Kidney (tissue), 14 donors: Measurements from ENCODE around the gene UBE2L3. TPM values are rescaled to one million over a fixed set of nuclear protein-coding genes. Genes with fewer than 3 reads are reported as not detected.

Experiments used
- DNase-seq, 5 donors: peaks; one replicate each; pipeline ENCODE4 v3.0.0-alpha.2; 2013 to 2020
- FAIRE-seq: peaks from 2 replicates; lab custom pipeline; 2012; peaks lifted over from hg19 to GRCh38; lab: Jason Lieb, UNC
- H3K27ac ChIP-seq, 2 donors: one replicate each; pipeline ENCODE4 v1.7.0; 2013; ENCODE audit warnings: low read depth in 2 of 2, low read length in 2 of 2, inconsistent platforms in 1 of 2
- H3K27me3 ChIP-seq: one replicate; pipeline ENCODE4 v1.7.1; 2013; ENCODE audit warnings: low read length, inconsistent platforms; ENCODE audit not compliant: control insufficient read depth, insufficient read depth
- H3K36me3 ChIP-seq, 3 donors: one replicate each; pipeline versions ENCODE4 v1.7.0 to v1.7.1; 2013; ENCODE audit warnings: low read length in 3 of 3, control low read depth in 1 of 3, inconsistent platforms in 1 of 3; ENCODE audit not compliant: insufficient read depth in 3 of 3, control insufficient read depth in 2 of 3
- H3K4me1 ChIP-seq, 3 donors: one replicate each; pipeline versions ENCODE4 v1.7.0 to v1.7.1; 2013; ENCODE audit warnings: low read length in 3 of 3, inconsistent platforms in 1 of 3, low read depth in 1 of 3; ENCODE audit not compliant: control insufficient read depth in 2 of 3, insufficient read depth in 2 of 3
- H3K4me3 ChIP-seq, 3 donors: one replicate each; pipeline versions ENCODE4 v1.7.0 to v1.8.1; 2013; ENCODE audit warnings: low read length in 3 of 3, control low read depth in 1 of 3, inconsistent platforms in 1 of 3
- H3K9ac ChIP-seq, 3 donors: one replicate each; pipeline versions ENCODE4 v1.7.0 to v1.7.1; 2013; ENCODE audit warnings: low read length in 3 of 3, control low read depth in 1 of 3, inconsistent platforms in 1 of 3
- H3K9me3 ChIP-seq, 3 donors: one replicate each; pipeline versions ENCODE4 v1.7.0 to v1.7.1; 2013; ENCODE audit warnings: low read length in 3 of 3, control low read depth in 1 of 3, inconsistent platforms in 1 of 3; ENCODE audit not compliant: control insufficient read depth in 2 of 3, insufficient read depth in 1 of 3
- CTCF ChIP-seq: IDR thresholded peaks from 3 replicates; pipeline ENCODE4 v1.5.1; 2012; ENCODE audit warnings: mild to moderate bottlenecking, moderate library complexity, borderline replicate concordance; ENCODE audit not compliant: insufficient read depth; ENCODE audit errors: extremely low read depth
- intact Hi-C: fragments of 100-400 bp; cut with DNase I; formaldehyde crosslinking; loops from one replicate; pipeline ENCODE4 v1.11.1; 2022
- polyA plus RNA-seq: library from polyadenylated mRNA; stranded (reverse); fragments of 350-450 nt; fragmentation: Illumina TruSeq; extraction: RNeasy Lipid Tissue Mini Kit (QIAGEN cat#74804); gene quantifications from one replicate; pipeline ENCODE4 v1.2.3, GENCODE V29; 2014; ENCODE audit warnings: low read depth, low replicate concordance; ENCODE audit not compliant: insufficient read depth
- total RNA-seq: library from RNA; stranded (reverse); fragmentation: NEBNext Ultra II Directional; extraction: Animal tissue kit (Norgen Biotek cat#: 25700); gene quantifications from one replicate; pipeline ENCODE4 v1.2.1, GENCODE V29; 2021
- donor health status: control.
- donor health status: control.
- donor health status: control.
- donor health status: control.
- donor health status: control.
- donor health status: DM: yes; HTN: yes; CAD: no.
- donor health status: Normal renal cell carcinoma (clear cell type).

Gene UBE2L3
- total and polyA plus RNA-seq, 2 donors from 2014 or later: 45.8 to 70.0 TPM

GRCh38 chr22:21640810-21641209 lies 73.3 kb downstream of the UBE2L3 start:
- DNase-seq (no peak), FAIRE-seq (no peak)
- Histone ChIP-seq H3K4me1 (peaks cover 0 to 12% (median 0%) of the 10 kb centered on the region in 3 donors), H3K36me3 (no peaks in the 10 kb centered on the region), H3K4me3 (no peak overlapping the region), H3K27me3 (no peaks in the 10 kb centered on the region), H3K9ac (peak overlapping the region in 1 of 3 donors; percentile 35), H3K27ac (no peak overlapping the region), H3K9me3 (no peaks in the 10 kb centered on the region)
- no peak for TF ChIP-seq CTCF
- intact Hi-C loops: no loop called here

GRCh38 chr22:21641417-21641788 lies 73.9 kb downstream of the UBE2L3 start:
- peak; percentile 36 for TF ChIP-seq CTCF
- H3K9me3 ChIP-seq: no peaks in the 10 kb centered on the region
- intact Hi-C loops: no loop called here
- peaks cover 0 to 12% (median 0%) of the 10 kb centered on the region in 3 donors for H3K4me1 ChIP-seq
- no peak overlapping the region for H3K27ac ChIP-seq
- peak overlapping the region; percentile 15 to 35 (median 26) for H3K9ac ChIP-seq
- peak; percentile 42 to 68 (median 57) for DNase-seq
- H3K36me3 ChIP-seq: no peaks in the 10 kb centered on the region
- H3K4me3 ChIP-seq: peak overlapping the region; percentile 57 to 71 (median 71)
- FAIRE-seq: no peak
- no peaks in the 10 kb centered on the region for H3K27me3 ChIP-seq

- H3K4me3 ChIP-seq: peak within 1 kb of the TSS; percentile 57 to 71 (median 71)
- peak within 1 kb of the TSS in 1 of 2 donors; percentile 22 for H3K27ac ChIP-seq
- peak within 1 kb of the TSS; percentile 26 to 51 (median 30) for H3K9ac ChIP-seq
- peak; percentile 88 for FAIRE-seq
- intact Hi-C loops: no loop called here
- peaks cover 0 to 12% (median 0%) of the 10 kb centered on the region in 3 donors for H3K4me1 ChIP-seq
- no peaks in the 10 kb centered on the region for H3K36me3 ChIP-seq
- H3K27me3 ChIP-seq: no peaks in the 10 kb centered on the region
- H3K9me3 ChIP-seq: no peaks in the 10 kb centered on the region
- peak; percentile 98 to 99 (median 99) for DNase-seq
- TF ChIP-seq CTCF: peak; percentile 50
These were observed 74.5 kb downstream of the UBE2L3 start, which contains the start of gene SDF2L1 for GRCh38 chr22:21641789-21642583. Gene SDF2L1 (plus strand): TSS chr22:21642302. CDS start chr22:21642337, 35 bp downstream.
